WTC11 (cell line): ENCODE results near the gene CCDC59.

Experiments used
- FOXJ3 ChIP-seq: sonication (generic); formaldehyde crosslinking; IDR thresholded peaks from 2 replicates; pipeline ENCODE4 v1.9.0; 2021; ENCODE audit warnings: missing genetic modification reagents, mild to moderate bottlenecking, borderline replicate concordance
- MXD4 ChIP-seq: fragments of 250-450 bp; sonication (Bioruptor Pico); IDR thresholded peaks from 2 replicates; pipeline ENCODE4 v1.8.0; 2021; ENCODE audit warnings: mild to moderate bottlenecking, moderate library complexity, borderline replicate concordance
- SP1 ChIP-seq: sonication (generic); formaldehyde crosslinking; conservative IDR thresholded peaks from 2 replicates; pipeline ENCODE4 v1.8.1; 2022; ENCODE audit warnings: missing genetic modification reagents
- TCF7 ChIP-seq: sonication (generic); formaldehyde crosslinking; IDR thresholded peaks from 2 replicates; pipeline ENCODE4 v1.8.0; 2022; ENCODE audit warnings: mild to moderate bottlenecking, low read depth, missing genetic modification reagents, moderate library complexity
- TEAD1 ChIP-seq: sonication (generic); formaldehyde crosslinking; IDR thresholded peaks from 2 replicates; pipeline ENCODE4 v1.8.0; 2022; ENCODE audit warnings: mild to moderate bottlenecking, missing genetic modification reagents
- TF ChIP-seq, protein P1 (sequence below): fragments of 200-600 bp; IDR thresholded peaks from 2 replicates; pipeline ENCODE4 v1.8.0; 2022; ENCODE audit warnings: antibody characterized with exemption
- TF ChIP-seq, protein P2 (sequence below): sonication (generic); formaldehyde crosslinking; IDR thresholded peaks from 2 replicates; pipeline ENCODE4 v1.8.1; 2022; ENCODE audit warnings: low read depth, mild to moderate bottlenecking, moderate library complexity, missing genetic modification reagents, borderline replicate concordance
- TF ChIP-seq, protein P3 (sequence below): sonication (generic); formaldehyde crosslinking; IDR thresholded peaks from 2 replicates; pipeline ENCODE4 v1.8.1; 2023; ENCODE audit warnings: mild to moderate bottlenecking, moderate library complexity, missing genetic modification reagents
- TF ChIP-seq, protein P4 (sequence below): sonication (generic); formaldehyde crosslinking; conservative IDR thresholded peaks from 2 replicates; pipeline ENCODE4 v1.8.1; 2022; ENCODE audit warnings: mild to moderate bottlenecking, missing genetic modification reagents
- TF ChIP-seq, protein P5 (sequence below): sonication (generic); formaldehyde crosslinking; IDR thresholded peaks from 2 replicates; pipeline ENCODE4 v1.8.1; 2023; ENCODE audit warnings: mild to moderate bottlenecking, missing genetic modification reagents, moderate library complexity
- TF ChIP-seq, protein P6 (sequence below): sonication (generic); formaldehyde crosslinking; IDR thresholded peaks from 2 replicates; pipeline ENCODE4 v1.8.0; 2022; ENCODE audit warnings: mild to moderate bottlenecking, missing genetic modification reagents

DNA sequence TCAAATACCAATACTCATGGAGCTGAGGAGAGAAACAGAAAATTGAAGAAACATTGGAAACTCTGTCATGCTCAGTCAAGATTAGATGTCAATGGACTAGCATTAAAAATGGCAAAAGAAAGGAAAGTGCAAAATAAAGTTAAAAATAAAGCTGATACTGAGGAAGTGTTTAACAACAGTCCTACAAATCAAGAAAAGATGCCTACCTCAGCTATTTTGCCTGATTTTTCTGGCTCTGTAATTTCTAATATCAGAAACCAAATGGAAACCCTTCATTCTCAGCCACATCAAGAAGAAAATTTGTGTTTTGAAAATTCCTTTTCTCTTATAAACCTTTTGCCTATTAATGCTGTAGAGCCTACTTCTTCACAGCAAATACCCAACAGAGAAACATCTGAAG, 40.7 kb upstream of the CCDC59 start:
- TF ChIP-seq, protein P1, sequence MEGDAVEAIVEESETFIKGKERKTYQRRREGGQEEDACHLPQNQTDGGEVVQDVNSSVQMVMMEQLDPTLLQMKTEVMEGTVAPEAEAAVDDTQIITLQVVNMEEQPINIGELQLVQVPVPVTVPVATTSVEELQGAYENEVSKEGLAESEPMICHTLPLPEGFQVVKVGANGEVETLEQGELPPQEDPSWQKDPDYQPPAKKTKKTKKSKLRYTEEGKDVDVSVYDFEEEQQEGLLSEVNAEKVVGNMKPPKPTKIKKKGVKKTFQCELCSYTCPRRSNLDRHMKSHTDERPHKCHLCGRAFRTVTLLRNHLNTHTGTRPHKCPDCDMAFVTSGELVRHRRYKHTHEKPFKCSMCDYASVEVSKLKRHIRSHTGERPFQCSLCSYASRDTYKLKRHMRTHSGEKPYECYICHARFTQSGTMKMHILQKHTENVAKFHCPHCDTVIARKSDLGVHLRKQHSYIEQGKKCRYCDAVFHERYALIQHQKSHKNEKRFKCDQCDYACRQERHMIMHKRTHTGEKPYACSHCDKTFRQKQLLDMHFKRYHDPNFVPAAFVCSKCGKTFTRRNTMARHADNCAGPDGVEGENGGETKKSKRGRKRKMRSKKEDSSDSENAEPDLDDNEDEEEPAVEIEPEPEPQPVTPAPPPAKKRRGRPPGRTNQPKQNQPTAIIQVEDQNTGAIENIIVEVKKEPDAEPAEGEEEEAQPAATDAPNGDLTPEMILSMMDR: no peak
- no peak for TF ChIP-seq TEAD1
- TF ChIP-seq, protein P2, sequence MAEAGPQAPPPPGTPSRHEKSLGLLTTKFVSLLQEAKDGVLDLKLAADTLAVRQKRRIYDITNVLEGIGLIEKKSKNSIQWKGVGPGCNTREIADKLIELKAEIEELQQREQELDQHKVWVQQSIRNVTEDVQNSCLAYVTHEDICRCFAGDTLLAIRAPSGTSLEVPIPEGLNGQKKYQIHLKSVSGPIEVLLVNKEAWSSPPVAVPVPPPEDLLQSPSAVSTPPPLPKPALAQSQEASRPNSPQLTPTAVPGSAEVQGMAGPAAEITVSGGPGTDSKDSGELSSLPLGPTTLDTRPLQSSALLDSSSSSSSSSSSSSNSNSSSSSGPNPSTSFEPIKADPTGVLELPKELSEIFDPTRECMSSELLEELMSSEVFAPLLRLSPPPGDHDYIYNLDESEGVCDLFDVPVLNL: no peak
- no peak for TF ChIP-seq SP1 (CRISPR knock-in tag)
- TF ChIP-seq, protein P3, sequence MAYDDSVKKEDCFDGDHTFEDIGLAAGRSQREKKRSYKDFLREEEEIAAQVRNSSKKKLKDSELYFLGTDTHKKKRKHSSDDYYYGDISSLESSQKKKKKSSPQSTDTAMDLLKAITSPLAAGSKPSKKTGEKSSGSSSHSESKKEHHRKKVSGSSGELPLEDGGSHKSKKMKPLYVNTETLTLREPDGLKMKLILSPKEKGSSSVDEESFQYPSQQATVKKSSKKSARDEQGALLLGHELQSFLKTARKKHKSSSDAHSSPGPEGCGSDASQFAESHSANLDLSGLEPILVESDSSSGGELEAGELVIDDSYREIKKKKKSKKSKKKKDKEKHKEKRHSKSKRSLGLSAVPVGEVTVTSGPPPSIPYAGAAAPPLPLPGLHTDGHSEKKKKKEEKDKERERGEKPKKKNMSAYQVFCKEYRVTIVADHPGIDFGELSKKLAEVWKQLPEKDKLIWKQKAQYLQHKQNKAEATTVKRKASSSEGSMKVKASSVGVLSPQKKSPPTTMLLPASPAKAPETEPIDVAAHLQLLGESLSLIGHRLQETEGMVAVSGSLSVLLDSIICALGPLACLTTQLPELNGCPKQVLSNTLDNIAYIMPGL: no peak
- TF ChIP-seq, protein P4, sequence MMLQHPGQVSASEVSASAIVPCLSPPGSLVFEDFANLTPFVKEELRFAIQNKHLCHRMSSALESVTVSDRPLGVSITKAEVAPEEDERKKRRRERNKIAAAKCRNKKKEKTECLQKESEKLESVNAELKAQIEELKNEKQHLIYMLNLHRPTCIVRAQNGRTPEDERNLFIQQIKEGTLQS (CRISPR knock-in tag): no peak
- TF ChIP-seq TCF7 (CRISPR knock-in tag): no peak
- TF ChIP-seq, protein P5, sequence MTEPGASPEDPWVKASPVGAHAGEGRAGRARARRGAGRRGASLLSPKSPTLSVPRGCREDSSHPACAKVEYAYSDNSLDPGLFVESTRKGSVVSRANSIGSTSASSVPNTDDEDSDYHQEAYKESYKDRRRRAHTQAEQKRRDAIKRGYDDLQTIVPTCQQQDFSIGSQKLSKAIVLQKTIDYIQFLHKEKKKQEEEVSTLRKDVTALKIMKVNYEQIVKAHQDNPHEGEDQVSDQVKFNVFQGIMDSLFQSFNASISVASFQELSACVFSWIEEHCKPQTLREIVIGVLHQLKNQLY (CRISPR knock-in tag): no peak
- TF ChIP-seq MXD4 (CRISPR knock-in tag): no peak
- TF ChIP-seq, protein P6, sequence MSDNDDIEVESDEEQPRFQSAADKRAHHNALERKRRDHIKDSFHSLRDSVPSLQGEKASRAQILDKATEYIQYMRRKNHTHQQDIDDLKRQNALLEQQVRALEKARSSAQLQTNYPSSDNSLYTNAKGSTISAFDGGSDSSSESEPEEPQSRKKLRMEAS: no peak
- TF ChIP-seq FOXJ3 (CRISPR knock-in tag): no peak
